DOHH2 (cell line): ENCODE measurements around the gene ROR2.

ENCODE experiments used
- H3F3A ChIP-seq: fragments of 200-600 bp; sonication (generic), shearing (Covaris generic); 2 replicates; pipeline ENCODE4 v1.6.0; 2016; ENCODE audit warnings: antibody characterized with exemption, mild to moderate bottlenecking; ENCODE audit not compliant: control insufficient read depth, insufficient read depth
- H3K27ac ChIP-seq: fragments of 200-600 bp; sonication (generic); 2 replicates; pipeline ENCODE4 v1.5.1; 2014; ENCODE audit warnings: low read depth, mild to moderate bottlenecking, low read length, moderate library complexity
- H3K27me3 ChIP-seq: fragments of 200-600 bp; sonication (generic); 2 replicates; pipeline ENCODE4 v1.6.1; 2014; ENCODE audit warnings: mild to moderate bottlenecking, low read length, mixed read lengths; ENCODE audit not compliant: control insufficient read depth
- H3K36me3 ChIP-seq: fragments of 200-600 bp; sonication (generic); 2 replicates; pipeline ENCODE4 v1.6.1; 2014; ENCODE audit warnings: mild to moderate bottlenecking, low read length, moderate library complexity, mixed read lengths; ENCODE audit not compliant: control insufficient read depth
- H3K4me1 ChIP-seq: fragments of 200-600 bp; sonication (generic); 2 replicates; pipeline ENCODE4 v1.6.1; 2014; ENCODE audit warnings: mild to moderate bottlenecking, low read length, mixed read lengths; ENCODE audit not compliant: control insufficient read depth
- H3K4me2 ChIP-seq: fragments of 200-600 bp; sonication (generic); 2 replicates; pipeline ENCODE4 v1.6.0; 2014; ENCODE audit warnings: mild to moderate bottlenecking, low read length, moderate library complexity
- H3K4me3 ChIP-seq: fragments of 200-600 bp; sonication (generic); 2 replicates; pipeline ENCODE4 v1.5.1; 2014; ENCODE audit warnings: mild to moderate bottlenecking, low read length, mixed read lengths
- H3K79me2 ChIP-seq: fragments of 200-600 bp; sonication (generic); 2 replicates; pipeline ENCODE4 v1.6.1; 2014; ENCODE audit warnings: mild to moderate bottlenecking, low read length, mixed read lengths; ENCODE audit not compliant: control insufficient read depth
- H3K9me2 ChIP-seq: fragments of 200-600 bp; sonication (generic); replicated peaks from 2 replicates; pipeline ENCODE4 v1.6.1; 2014; ENCODE audit warnings: mild to moderate bottlenecking, low read length, mixed read lengths; ENCODE audit not compliant: control insufficient read depth
- H3K9me3 ChIP-seq: fragments of 200-600 bp; sonication (generic); 2 replicates; pipeline ENCODE4 v1.6.1; 2014; ENCODE audit warnings: antibody characterized with exemption, low read length, mixed read lengths; ENCODE audit not compliant: control insufficient read depth, insufficient read depth
- H4K20me1 ChIP-seq: fragments of 200-600 bp; sonication (generic); 2 replicates; pipeline ENCODE4 v1.6.0; 2014; ENCODE audit warnings: low read depth, mild to moderate bottlenecking, antibody characterized with exemption, low read length, moderate library complexity; ENCODE audit not compliant: control insufficient read depth, insufficient read depth
- CTCF ChIP-seq: fragments of 200-600 bp; sonication (generic); IDR thresholded peaks from one replicate; pipeline ENCODE4 v1.5.1; 2014; ENCODE audit warnings: antibody characterized with exemption, mild to moderate bottlenecking, low read depth, low read length; ENCODE audit not compliant: poor library complexity, severe bottlenecking
- EZH2phosphoT487 ChIP-seq: fragments of 200-600 bp; sonication (generic); IDR thresholded peaks from 2 replicates; pipeline ENCODE4 v1.6.1; 2017; ENCODE audit warnings: borderline replicate concordance, mild to moderate bottlenecking, antibody characterized with exemption, low read length, moderate library complexity, mixed read lengths

The ROR2 gene

GRCh38 chr9:91817493-91818224 lies 132.4 kb downstream of the ROR2 start:
- peaks cover 4% of the 10 kb centered on the region; the same call in 1 of the 2 replicates for H3K27me3 ChIP-seq
- H3K4me3 ChIP-seq: no peak overlapping the region

GRCh38 chr9:91817106-91817492 lies 132.9 kb downstream of the ROR2 start:
- Histone ChIP-seq H3K9me2 (no peaks in the 10 kb centered on the region), H4K20me1 (no peaks in the 10 kb centered on the region), H3K4me1 (no peaks in the 10 kb centered on the region), H3K27me3 (peaks cover 4% of the 10 kb centered on the region; the same call in 1 of the 2 replicates), H3K27ac (no peak overlapping the region), H3K36me3 (no peaks in the 10 kb centered on the region), H3K79me2 (no peaks in the 10 kb centered on the region), H3K9me3 (no peaks in the 10 kb centered on the region), H3F3A (no peaks in the 10 kb centered on the region), H3K4me2 (no peak overlapping the region), H3K4me3 (no peak overlapping the region)
- no peak for TF ChIP-seq CTCF
- no peak for TF ChIP-seq EZH2phosphoT487

More at GRCh38 chr9:91817493-91818224, 132.4 kb downstream of the ROR2 start:
- no peaks in the 10 kb centered on the region for H3F3A ChIP-seq
- H3K9me3 ChIP-seq: no peaks in the 10 kb centered on the region
- no peaks in the 10 kb centered on the region for H3K79me2 ChIP-seq
- no peaks in the 10 kb centered on the region for H3K9me2 ChIP-seq
- H3K4me2 ChIP-seq: no peak overlapping the region
- H3K36me3 ChIP-seq: no peaks in the 10 kb centered on the region
- no peaks in the 10 kb centered on the region for H3K4me1 ChIP-seq
- H3K27ac ChIP-seq: no peak overlapping the region
- H4K20me1 ChIP-seq: no peaks in the 10 kb centered on the region
- TF ChIP-seq CTCF: no peak
- TF ChIP-seq EZH2phosphoT487: no peak

GRCh38 chr9:91816356-91816755 lies 133.7 kb downstream of the ROR2 start:
- peaks cover 4% of the 10 kb centered on the region; the same call in 1 of the 2 replicates for H3K27me3 ChIP-seq
- no peak for TF ChIP-seq EZH2phosphoT487
- TF ChIP-seq CTCF: no peak
- no peaks in the 10 kb centered on the region for H3K36me3 ChIP-seq
- no peaks in the 10 kb centered on the region for H4K20me1 ChIP-seq
- no peak overlapping the region for H3K4me3 ChIP-seq
- H3F3A ChIP-seq: no peaks in the 10 kb centered on the region
- H3K9me2 ChIP-seq: no peaks in the 10 kb centered on the region
- H3K9me3 ChIP-seq: no peaks in the 10 kb centered on the region
- H3K79me2 ChIP-seq: no peaks in the 10 kb centered on the region
- H3K4me1 ChIP-seq: no peaks in the 10 kb centered on the region
- H3K4me2 ChIP-seq: no peak overlapping the region
- no peak overlapping the region for H3K27ac ChIP-seq
